ENCODE data around the gene ALG14. TPM values are rescaled to one million over a fixed set of nuclear protein-coding genes. Genes with fewer than 3 reads are reported as not detected.

ALG14 gene
- total RNA-seq = 2.9 TPM
- long read RNA-seq, full-length matches to known transcripts = 5 of 5 reads
- long read RNA-seq, partial matches to known transcripts = 0 of 5 reads
- long read RNA-seq, other reads (novel, unspliced or antisense) = 0 of 5 reads

GRCh38 chr1:95072532-95073419 lies at the start of gene ALG14:
ALG14 (minus strand) TSS chr1:95072951; CDS start chr1:95072898, 53 bp downstream.
- DNase-seq (peak; percentile 96), ATAC-seq (ENCODE audit: poor library complexity) (peak; percentile 98)
- intact Hi-C loops (cut with DNase I) = loop anchor here (5.0 kb wide), 1 partner anchor 160 kb away; the partner anchor contains the start of gene RWDD3

GRCh38 chr1:95122151-95122697 lies 49.5 kb upstream of the ALG14 start:
- DNase-seq (no peak), ATAC-seq (ENCODE audit: poor library complexity) (no peak)
- intact Hi-C loops (cut with DNase I) = no loop called here

GRCh38 chr1:95119273-95119672 lies 46.5 kb upstream of the ALG14 start:
- intact Hi-C loops (cut with DNase I) = loop anchor here (10.0 kb wide), 1 partner anchor 116 kb away; the partner anchor contains the start of gene RWDD3
- no peak for DNase-seq
- no peak for ATAC-seq (ENCODE audit: poor library complexity)

- no peak for DNase-seq
- no peak for ATAC-seq (ENCODE audit: poor library complexity)
- intact Hi-C loops (cut with DNase I) = loop anchor here (10.0 kb wide), 1 partner anchor 116 kb away; the partner anchor contains the start of gene RWDD3
Observed at GRCh38 chr1:95118710-95119109, 46.0 kb upstream of the ALG14 start.

- ATAC-seq (ENCODE audit: poor library complexity) = peak; percentile 26
- intact Hi-C loops (cut with DNase I) = loop anchor here (10.0 kb wide), 1 partner anchor 117 kb away; the partner anchor contains the start of gene RWDD3
- DNase-seq = peak; percentile 62
Observed at GRCh38 chr1:95118067-95118499, 45.3 kb upstream of the ALG14 start.

- ATAC-seq (ENCODE audit: poor library complexity) (peak; percentile 97), DNase-seq (peak; percentile 81)
- intact Hi-C loops (cut with DNase I) = loop anchor here (10.0 kb wide), 1 partner anchor 117 kb away; the partner anchor contains the start of gene RWDD3
Observed at GRCh38 chr1:95117207-95118066, 44.7 kb upstream of the ALG14 start, which contains the start of gene TLCD4. TLCD4 (plus strand) TSS chr1:95117355; CDS start chr1:95143902, 26,547 bp downstream.

- peak; percentile 70 for DNase-seq
- intact Hi-C loops (cut with DNase I) = loop anchor here (10.0 kb wide), 1 partner anchor 118 kb away; the partner anchor contains the start of gene RWDD3
- ATAC-seq (ENCODE audit: poor library complexity) = peak; percentile 83
Observed at GRCh38 chr1:95116580-95117206, 43.9 kb upstream of the ALG14 start.

GRCh38 chr1:95115708-95116137 lies 43.0 kb upstream of the ALG14 start:
- intact Hi-C loops (cut with DNase I) = loop anchor here (10.0 kb wide), 1 partner anchor 119 kb away; the partner anchor contains the start of gene RWDD3
- ATAC-seq (ENCODE audit: poor library complexity) (no peak), DNase-seq (no peak)

GRCh38 chr1:95113684-95114083 lies 40.9 kb upstream of the ALG14 start:
- DNase-seq = no peak
- intact Hi-C loops (cut with DNase I) = loop anchor here (10.0 kb wide), 1 partner anchor 121 kb away; the partner anchor contains the start of gene RWDD3
- no peak for ATAC-seq (ENCODE audit: poor library complexity)

- intact Hi-C loops (cut with DNase I) = loop anchor here (10.0 kb wide), 1 partner anchor 124 kb away; the partner anchor contains the start of gene RWDD3
- ATAC-seq (ENCODE audit: poor library complexity) (no peak), DNase-seq (no peak)
Observed at GRCh38 chr1:95111014-95111413, 38.3 kb upstream of the ALG14 start.

- DNase-seq (no peak), ATAC-seq (ENCODE audit: poor library complexity) (no peak)
- intact Hi-C loops (cut with DNase I) = no loop called here
Observed at GRCh38 chr1:95108792-95109191, 36.0 kb upstream of the ALG14 start.

- DNase-seq = no peak
- intact Hi-C loops (cut with DNase I) = no loop called here
- no peak for ATAC-seq (ENCODE audit: poor library complexity)
Observed at GRCh38 chr1:95098196-95098595, 25.4 kb upstream of the ALG14 start.

GRCh38 chr1:95097426-95097825 lies 24.7 kb upstream of the ALG14 start:
- intact Hi-C loops (cut with DNase I) = no loop called here
- DNase-seq (no peak), ATAC-seq (ENCODE audit: poor library complexity) (no peak)

GRCh38 chr1:95096218-95096841 lies 23.6 kb upstream of the ALG14 start:
- DNase-seq (no peak), ATAC-seq (ENCODE audit: poor library complexity) (no peak)
- intact Hi-C loops (cut with DNase I) = no loop called here

GRCh38 chr1:95095833-95096217 lies 23.1 kb upstream of the ALG14 start:
- no peak for ATAC-seq (ENCODE audit: poor library complexity)
- no peak for DNase-seq
- intact Hi-C loops (cut with DNase I) = no loop called here

GRCh38 chr1:95094923-95095322 lies 22.2 kb upstream of the ALG14 start:
- intact Hi-C loops (cut with DNase I) = no loop called here
- ATAC-seq (ENCODE audit: poor library complexity) (no peak), DNase-seq (no peak)

GRCh38 chr1:95093296-95093695 lies 20.5 kb upstream of the ALG14 start:
- DNase-seq (no peak), ATAC-seq (ENCODE audit: poor library complexity) (no peak)
- intact Hi-C loops (cut with DNase I) = no loop called here

Data from Right ventricle myocardium superior (tissue), 1 donor.